Activated naive CD8-positive, alpha-beta T cell treated with anti-CD3 and anti-CD28 coated beads for 36 hours (primary cell): Measurements from ENCODE around the gene OTOGL. TPM values are rescaled to one million over a fixed set of nuclear protein-coding genes. Genes with fewer than 3 reads are reported as not detected.
"Not testable (repeated sequence)": the region's sequence is repeated elsewhere in the genome, so short reads cannot be mapped to it uniquely, and the experiment has no call there.

ENCODE experiments used
- DNase-seq: peaks from one replicate; pipeline ENCODE4 v3.0.0; 2021
- H3K27ac Mint-ChIP-seq: one replicate; pipeline ENCODE4 v1.8.0; 2022; ENCODE audit warnings: mild to moderate bottlenecking, moderate library complexity, mixed read lengths
- H3K27me3 Mint-ChIP-seq: one replicate; pipeline ENCODE4 v1.8.0; 2022; ENCODE audit warnings: mild to moderate bottlenecking, mixed read lengths
- H3K36me3 Mint-ChIP-seq: one replicate; pipeline ENCODE4 v1.8.0; 2021; ENCODE audit warnings: mild to moderate bottlenecking, mixed read lengths
- H3K4me1 Mint-ChIP-seq: one replicate; pipeline ENCODE4 v1.8.0; 2021; ENCODE audit warnings: mixed read lengths
- H3K4me3 Mint-ChIP-seq: one replicate; pipeline ENCODE4 v1.8.0; 2022; ENCODE audit warnings: mild to moderate bottlenecking, moderate library complexity, mixed read lengths
- H3K9me3 Mint-ChIP-seq: one replicate; pipeline ENCODE4 v1.8.0; 2022; ENCODE audit warnings: mixed read lengths
- total RNA-seq, 2 experiments: library from RNA; stranded (reverse); gene quantifications; one replicate each; pipeline ENCODE4 v1.2.3, GENCODE V29; 2021

OTOGL gene
- total RNA-seq, 2 experiments from 2014 or later: not detected

DNA sequence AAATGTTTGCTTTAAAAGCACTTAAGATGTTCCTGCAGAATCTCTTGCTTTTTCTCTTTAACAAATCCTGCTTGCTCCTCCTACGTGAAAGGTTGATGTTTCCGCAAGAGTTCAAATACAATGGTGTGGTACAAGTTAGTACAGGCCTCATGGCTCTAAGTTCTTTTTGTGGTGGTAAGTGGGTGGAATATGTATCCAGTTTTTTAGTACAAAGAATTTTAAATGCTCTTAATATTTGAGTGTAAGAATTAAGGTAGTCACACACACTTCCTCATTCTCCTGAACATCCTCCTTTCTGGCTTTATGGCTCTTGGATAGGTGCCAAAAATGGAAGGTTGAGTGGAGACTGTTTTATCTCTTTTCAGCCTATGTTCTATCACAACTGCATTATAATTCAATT lies 1.8 kb downstream of the OTOGL start:
- no peak for DNase-seq
- no peaks in the 10 kb centered on the region for H3K27me3 Mint-ChIP-seq

GRCh38 chr12:80107221-80107620 lies 7.9 kb downstream of the OTOGL start:
- H3K27me3 Mint-ChIP-seq: no peaks in the 10 kb centered on the region
- no peaks in the 10 kb centered on the region for H3K36me3 Mint-ChIP-seq
- no peaks in the 10 kb centered on the region for H3K4me1 Mint-ChIP-seq
- H3K4me3 Mint-ChIP-seq: no peak overlapping the region
- no peak for DNase-seq
- H3K9me3 Mint-ChIP-seq: peaks cover 5% of the 10 kb centered on the region
- no peak overlapping the region for H3K27ac Mint-ChIP-seq

More for the DNA sequence above, 1.8 kb downstream of the OTOGL start:
- H3K27ac Mint-ChIP-seq: no peak overlapping the region
- H3K4me3 Mint-ChIP-seq: no peak overlapping the region
- H3K36me3 Mint-ChIP-seq: no peaks in the 10 kb centered on the region
- no peaks in the 10 kb centered on the region for H3K4me1 Mint-ChIP-seq
- H3K9me3 Mint-ChIP-seq: no peaks in the 10 kb centered on the region

DNA sequence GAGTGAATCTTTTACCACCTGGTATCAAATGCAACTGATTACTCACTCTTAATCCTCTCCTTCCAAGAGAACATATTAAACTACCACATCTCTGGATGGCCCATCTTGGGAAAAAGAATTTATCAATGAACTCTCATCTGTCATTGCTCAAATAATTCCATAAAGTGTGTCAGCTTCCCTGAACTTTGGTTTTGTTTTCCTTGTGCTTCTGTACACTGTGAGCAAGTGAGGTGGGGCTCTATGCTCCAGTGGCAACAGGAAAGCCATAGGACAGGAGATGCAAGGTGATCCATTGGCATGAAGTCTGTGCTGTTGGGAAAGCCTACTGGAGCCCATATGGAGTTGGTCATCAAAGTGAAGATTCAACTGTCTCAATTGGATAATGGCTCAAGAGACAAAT lies 17.4 kb downstream of the OTOGL start:
- peaks cover 17% of the 10 kb centered on the region for H3K9me3 Mint-ChIP-seq
- no peak overlapping the region for H3K4me3 Mint-ChIP-seq
- H3K36me3 Mint-ChIP-seq: peaks cover 1% of the 10 kb centered on the region
- H3K27me3 Mint-ChIP-seq: no peaks in the 10 kb centered on the region
- no peak for DNase-seq
- H3K27ac Mint-ChIP-seq: no peak overlapping the region
- no peaks in the 10 kb centered on the region for H3K4me1 Mint-ChIP-seq

GRCh38 chr12:80118565-80119324 lies 19.4 kb downstream of the OTOGL start:
- Mint-ChIP-seq H3K27ac (no peak overlapping the region), H3K9me3 (peaks cover 8% of the 10 kb centered on the region), H3K4me3 (no peak overlapping the region), H3K36me3 (peaks cover 1% of the 10 kb centered on the region), H3K27me3 (no peaks in the 10 kb centered on the region), H3K4me1 (no peaks in the 10 kb centered on the region)
- no peak for DNase-seq

DNA sequence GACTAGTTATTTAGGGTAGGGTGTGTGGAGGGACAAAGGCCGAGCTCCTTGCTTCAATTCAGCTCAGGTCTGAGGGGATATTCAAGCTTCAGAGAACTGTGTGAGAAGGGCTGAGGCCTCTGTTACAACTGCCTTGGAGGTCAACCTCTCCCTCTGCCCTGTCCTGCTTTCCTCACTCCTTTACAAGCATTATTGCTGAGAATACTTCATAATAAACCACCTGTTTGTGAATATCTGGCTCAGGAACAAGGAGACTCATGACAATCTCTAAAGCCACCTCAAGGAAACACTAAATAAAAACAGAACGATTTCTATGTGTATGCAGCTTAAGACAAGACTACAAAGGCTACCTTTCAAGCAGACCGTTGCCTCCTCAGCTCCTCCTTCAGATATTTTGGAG lies 21.7 kb downstream of the OTOGL start:
- no peaks in the 10 kb centered on the region for H3K4me1 Mint-ChIP-seq
- no peak for DNase-seq
- H3K27ac Mint-ChIP-seq: no peak overlapping the region
- no peaks in the 10 kb centered on the region for H3K27me3 Mint-ChIP-seq
- peaks cover 3% of the 10 kb centered on the region for H3K36me3 Mint-ChIP-seq
- H3K4me3 Mint-ChIP-seq: no peak overlapping the region
- peaks cover 3% of the 10 kb centered on the region for H3K9me3 Mint-ChIP-seq

GRCh38 chr12:80121661-80122060 lies 22.3 kb downstream of the OTOGL start:
- Mint-ChIP-seq H3K9me3 (peaks cover 3% of the 10 kb centered on the region), H3K27me3 (no peaks in the 10 kb centered on the region), H3K36me3 (peaks cover 3% of the 10 kb centered on the region), H3K4me3 (no peak overlapping the region), H3K27ac (no peak overlapping the region), H3K4me1 (no peaks in the 10 kb centered on the region)
- DNase-seq: no peak

DNA sequence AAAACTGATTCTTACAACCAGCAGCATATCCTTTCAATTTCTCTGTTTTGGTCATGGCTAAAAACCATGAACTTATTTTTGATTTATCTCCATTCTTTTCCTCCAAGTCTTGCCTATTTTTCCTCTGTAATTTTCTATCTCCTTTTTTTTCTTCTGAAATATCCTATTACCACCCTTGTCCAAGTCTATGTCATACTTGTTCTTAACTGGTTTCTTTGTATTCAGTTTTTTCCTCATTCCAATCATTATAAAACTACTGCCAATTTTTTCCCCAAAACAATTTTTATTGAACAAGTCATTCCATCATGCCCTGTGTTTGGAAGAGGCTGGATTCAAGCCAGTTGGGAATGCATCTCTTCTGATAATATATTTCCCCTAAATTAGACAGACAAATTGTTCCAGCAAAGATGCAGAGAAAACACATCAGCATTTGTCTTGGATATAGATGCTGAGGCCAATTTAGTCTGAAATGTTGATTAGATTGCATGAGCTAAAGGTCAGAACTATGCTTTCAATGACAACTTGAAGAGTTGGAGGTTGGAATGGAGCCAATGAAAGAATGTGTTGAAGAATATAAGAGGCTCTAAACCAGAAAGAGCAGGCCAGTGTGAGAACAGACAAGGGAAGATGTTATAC lies 30.7 kb downstream of the OTOGL start:
- H3K9me3 Mint-ChIP-seq: peaks cover 7% of the 10 kb centered on the region
- H3K4me3 Mint-ChIP-seq: no peak overlapping the region
- peaks cover 3% of the 10 kb centered on the region for H3K36me3 Mint-ChIP-seq
- H3K27me3 Mint-ChIP-seq: no peaks in the 10 kb centered on the region
- H3K27ac Mint-ChIP-seq: no peak overlapping the region
- DNase-seq: no peak
- H3K4me1 Mint-ChIP-seq: no peaks in the 10 kb centered on the region

DNA sequence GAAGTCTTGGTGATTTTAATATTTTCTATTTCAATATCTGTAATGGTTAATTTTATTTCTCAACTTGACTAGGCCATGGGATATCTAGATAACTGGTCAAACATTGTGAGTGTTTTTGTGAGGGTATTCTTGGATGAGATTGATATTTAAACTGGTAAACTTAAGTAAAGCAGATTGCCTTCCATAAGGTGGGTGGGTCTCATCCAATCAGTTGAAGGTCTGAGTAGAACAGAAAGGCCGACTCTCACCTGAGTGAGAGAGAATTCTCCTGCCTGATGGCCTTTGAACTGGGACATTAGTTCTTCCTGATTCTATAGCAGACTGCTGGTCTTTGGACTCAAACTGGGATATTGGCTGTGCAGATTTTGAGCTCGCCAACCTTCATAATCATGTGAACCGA lies 36.3 kb downstream of the OTOGL start:
- Mint-ChIP-seq H3K4me3 (no peak overlapping the region), H3K4me1 (no peaks in the 10 kb centered on the region), H3K9me3 (no peaks in the 10 kb centered on the region), H3K36me3 (no peaks in the 10 kb centered on the region), H3K27me3 (no peaks in the 10 kb centered on the region), H3K27ac (no peak overlapping the region)
- no peak for DNase-seq

- Mint-ChIP-seq H3K27ac (no peak overlapping the region), H3K4me3 (no peak overlapping the region)
Observed at GRCh38 chr12:80140005-80140404, 40.7 kb downstream of the OTOGL start.

DNA sequence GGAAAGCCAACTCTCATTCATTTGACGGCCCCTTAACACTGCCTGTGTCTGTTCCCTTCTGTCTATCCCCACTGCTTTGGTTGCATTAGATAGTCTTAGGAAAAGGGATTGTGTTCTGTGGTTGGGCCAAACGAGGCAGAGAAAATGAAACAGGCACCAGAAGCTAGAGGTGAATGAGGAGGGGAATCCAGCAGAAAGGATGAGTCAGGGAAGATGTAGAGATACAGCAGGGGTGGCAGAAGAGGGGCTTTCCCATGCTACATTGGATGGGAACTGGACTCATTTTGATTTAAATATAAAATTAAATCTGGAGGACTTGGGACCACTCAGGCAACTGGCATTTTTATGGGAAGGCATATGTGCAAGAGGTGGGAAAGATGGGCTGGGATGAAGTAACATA lies 43.3 kb downstream of the OTOGL start:
- no peaks in the 10 kb centered on the region for H3K36me3 Mint-ChIP-seq
- H3K27me3 Mint-ChIP-seq: peaks cover 3% of the 10 kb centered on the region
- H3K4me1 Mint-ChIP-seq: peaks cover 6% of the 10 kb centered on the region
- peak; percentile 2 for DNase-seq
- H3K9me3 Mint-ChIP-seq: peaks cover 1% of the 10 kb centered on the region
- no peak overlapping the region for H3K27ac Mint-ChIP-seq
- H3K4me3 Mint-ChIP-seq: no peak overlapping the region

More at GRCh38 chr12:80140005-80140404, 40.7 kb downstream of the OTOGL start:
- no peak for DNase-seq
- Mint-ChIP-seq H3K27me3 (peaks cover 3% of the 10 kb centered on the region), H3K9me3 (peaks cover 1% of the 10 kb centered on the region), H3K4me1 (peaks cover 6% of the 10 kb centered on the region), H3K36me3 (no peaks in the 10 kb centered on the region)

DNA sequence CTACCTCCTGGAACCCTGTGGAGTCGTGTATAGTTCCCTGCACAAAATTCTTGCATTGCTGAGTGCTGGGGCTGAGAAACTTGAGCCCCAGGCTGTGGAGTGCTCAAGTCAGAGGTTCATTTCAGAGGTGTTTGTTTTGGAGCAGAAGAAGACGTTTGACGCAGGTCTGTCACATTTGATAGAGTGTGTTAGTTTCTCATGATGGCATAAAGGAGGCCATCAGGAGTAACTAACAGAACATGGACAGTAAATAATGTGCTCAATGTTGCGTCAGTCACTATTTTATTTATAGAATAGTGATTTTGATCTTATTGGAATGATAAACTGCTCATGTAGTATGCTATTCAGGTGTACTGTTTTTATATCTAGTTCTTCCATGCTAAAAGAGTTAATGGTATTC lies 44.2 kb downstream of the OTOGL start:
- H3K4me3 Mint-ChIP-seq: no peak overlapping the region
- H3K27ac Mint-ChIP-seq: no peak overlapping the region
- H3K27me3 Mint-ChIP-seq: peaks cover 3% of the 10 kb centered on the region

DNA sequence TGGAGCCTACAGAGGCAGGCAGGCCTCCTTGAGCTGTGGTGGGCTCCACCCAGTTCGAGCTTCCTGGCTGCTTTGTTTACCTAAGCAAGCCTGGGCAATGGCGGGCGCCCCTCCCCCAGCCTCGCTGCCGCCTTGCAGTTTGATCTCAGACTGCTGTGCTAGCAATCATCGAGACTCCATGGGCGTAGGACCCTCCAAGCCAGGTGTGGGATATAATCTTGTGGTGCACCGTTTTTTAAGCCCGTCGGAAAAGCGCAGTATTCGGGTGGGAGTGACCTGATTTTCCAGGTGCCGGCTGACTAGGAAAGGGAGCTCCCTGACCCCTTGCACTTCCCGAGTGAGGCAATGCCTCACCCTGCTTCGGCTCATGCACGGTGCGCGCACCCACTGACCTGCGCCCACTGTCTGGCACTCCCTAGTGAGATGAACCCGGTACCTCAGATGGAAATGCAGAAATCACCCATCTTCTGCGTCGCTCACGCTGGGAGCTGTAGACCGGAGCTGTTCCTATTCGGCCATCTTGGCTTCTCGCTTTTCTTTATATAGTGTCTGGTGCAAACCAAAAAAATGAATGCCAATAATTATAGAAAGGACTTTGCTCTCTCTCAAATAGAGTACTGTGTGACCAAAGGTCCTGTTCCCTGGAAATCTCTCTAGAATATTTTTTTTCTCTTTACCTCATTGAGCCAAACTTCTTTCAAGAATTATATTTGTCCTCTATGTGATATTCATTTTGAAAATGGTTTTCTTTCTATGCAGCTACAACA lies 50.4 kb downstream of the OTOGL start:
- not testable (repeated sequence) for H3K27ac Mint-ChIP-seq, H3K9me3 Mint-ChIP-seq, H3K4me1 Mint-ChIP-seq, H3K4me3 Mint-ChIP-seq, DNase-seq, H3K27me3 Mint-ChIP-seq, H3K36me3 Mint-ChIP-seq

More for the DNA sequence above, 44.2 kb downstream of the OTOGL start:
- Mint-ChIP-seq H3K36me3 (no peaks in the 10 kb centered on the region), H3K4me1 (peaks cover 6% of the 10 kb centered on the region), H3K9me3 (peaks cover 1% of the 10 kb centered on the region)
- DNase-seq: no peak

DNA sequence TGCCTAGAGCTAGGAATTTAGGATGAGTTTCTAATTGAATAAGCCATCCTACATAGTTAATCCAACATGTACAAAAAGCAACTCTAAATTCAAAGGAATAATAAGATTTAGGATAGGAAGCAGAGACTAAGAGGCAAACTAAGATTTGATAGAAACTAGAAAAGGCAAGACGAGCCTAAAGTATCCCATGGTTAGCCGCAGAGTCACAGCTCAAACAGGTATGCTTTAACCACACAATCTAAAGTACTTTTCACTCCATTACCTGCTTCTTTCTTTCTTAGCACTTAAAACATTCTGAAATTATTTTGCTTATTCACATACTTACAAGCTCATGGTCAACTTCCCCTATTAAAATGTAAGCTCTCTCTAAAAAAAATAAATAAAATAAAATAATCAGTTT lies 51.8 kb downstream of the OTOGL start:
- H3K4me1 Mint-ChIP-seq: peaks cover 2% of the 10 kb centered on the region

GRCh38 chr12:80154261-80154660 lies 54.9 kb downstream of the OTOGL start:
- no peaks in the 10 kb centered on the region for H3K36me3 Mint-ChIP-seq
- no peak overlapping the region for H3K4me3 Mint-ChIP-seq
- peak overlapping the region; percentile 68 for H3K27ac Mint-ChIP-seq
- H3K4me1 Mint-ChIP-seq: peaks cover 4% of the 10 kb centered on the region
- DNase-seq: no peak
- H3K27me3 Mint-ChIP-seq: no peaks in the 10 kb centered on the region
- peaks cover 5% of the 10 kb centered on the region for H3K9me3 Mint-ChIP-seq

More for the DNA sequence above, 51.8 kb downstream of the OTOGL start:
- no peaks in the 10 kb centered on the region for H3K36me3 Mint-ChIP-seq
- H3K4me3 Mint-ChIP-seq: no peak overlapping the region
- H3K9me3 Mint-ChIP-seq: no peaks in the 10 kb centered on the region
- no peak for DNase-seq
- no peak overlapping the region for H3K27ac Mint-ChIP-seq
- H3K27me3 Mint-ChIP-seq: no peaks in the 10 kb centered on the region

DNA sequence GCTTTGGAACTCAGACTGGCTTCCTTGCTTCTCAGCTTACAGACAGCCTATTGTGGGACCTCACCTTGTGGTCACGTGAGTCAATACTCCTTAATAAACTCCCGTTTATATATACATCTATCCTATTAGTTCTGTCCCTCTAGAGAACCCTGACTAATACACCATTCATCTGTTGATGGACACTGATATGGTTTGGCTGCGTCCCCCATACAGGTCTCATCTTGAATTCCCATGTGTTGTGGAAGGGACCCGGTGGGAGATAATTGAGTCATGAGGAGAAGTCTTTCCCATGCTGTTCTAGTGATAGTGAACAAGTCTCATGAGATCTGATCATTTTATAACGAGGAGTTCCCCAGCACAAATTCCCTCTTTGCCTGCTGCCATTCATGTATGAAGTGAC lies 57.0 kb downstream of the OTOGL start:
- Mint-ChIP-seq H3K4me1 (peaks cover 4% of the 10 kb centered on the region), H3K9me3 (peaks cover 5% of the 10 kb centered on the region), H3K27ac (no peak overlapping the region), H3K36me3 (no peaks in the 10 kb centered on the region), H3K27me3 (no peaks in the 10 kb centered on the region), H3K4me3 (no peak overlapping the region)
- no peak for DNase-seq
